ENCODE data around the gene ARHGAP8.
"Not testable (repeated sequence)": the region's sequence is repeated elsewhere in the genome, so short reads cannot be mapped to it uniquely, and the experiment has no call there.

ARHGAP8 gene

DNA sequence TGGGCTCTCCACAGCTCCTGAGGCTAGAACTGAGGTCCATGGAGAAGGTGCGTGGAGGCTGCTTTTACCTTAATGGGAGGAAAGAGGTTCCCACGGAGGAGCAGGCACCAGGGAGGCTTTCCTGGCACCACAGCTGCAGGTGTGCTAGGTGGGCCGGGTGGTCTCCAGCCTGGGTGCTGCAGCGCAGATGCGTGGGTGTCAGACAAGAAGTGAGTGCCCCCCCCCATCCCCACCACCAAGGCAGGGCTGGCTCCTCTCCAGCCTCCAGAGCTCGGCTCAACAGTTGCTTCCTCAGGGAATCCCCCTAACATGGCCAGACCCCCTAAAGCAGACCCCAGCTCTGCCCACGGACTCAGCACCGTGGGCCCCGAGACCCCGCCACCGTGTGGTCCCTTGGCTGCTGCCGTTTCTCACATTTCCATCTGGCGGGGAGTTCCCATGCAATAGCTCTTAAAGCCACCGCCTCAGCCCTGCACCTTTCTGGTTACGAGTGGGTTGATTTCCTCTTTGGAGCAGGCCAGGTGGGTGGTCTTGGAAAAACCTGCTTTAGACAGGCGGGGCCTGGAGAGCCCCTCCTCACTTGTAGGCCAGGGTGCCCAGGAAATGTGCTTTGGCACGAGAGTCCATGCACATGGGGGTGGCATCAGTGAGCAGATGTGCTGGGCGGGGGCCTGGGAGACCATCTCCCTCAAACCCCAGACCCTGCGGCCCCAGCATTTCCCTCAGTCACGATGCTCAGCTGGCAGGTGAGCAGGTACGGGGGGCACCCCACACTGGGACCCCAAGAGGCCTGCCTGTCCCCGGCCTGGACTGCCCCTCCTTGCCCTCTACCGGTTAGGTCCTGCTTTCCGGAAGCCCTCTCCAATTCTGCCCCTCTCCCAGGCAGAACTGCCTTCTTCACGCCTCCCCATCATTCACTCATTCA, 93.7 kb downstream of the ARHGAP8 start:
- H3K4me1 ChIP-seq (ENCODE audit: insufficient read depth, low read length), result no peaks in the 10 kb centered on the region
- H3K4me3 ChIP-seq (ENCODE audit: low read length), result no peak overlapping the region
- peaks cover 7% of the 10 kb centered on the region for H3K27me3 ChIP-seq (ENCODE audit: insufficient read depth, low read length)
- no peaks in the 10 kb centered on the region for H3K36me3 ChIP-seq (ENCODE audit: insufficient read depth, low read length)
- no peaks in the 10 kb centered on the region for H3K9me3 ChIP-seq (ENCODE audit: low read length)
- H2AFZ ChIP-seq (ENCODE audit: low read depth, low read length), result no peak overlapping the region

DNA sequence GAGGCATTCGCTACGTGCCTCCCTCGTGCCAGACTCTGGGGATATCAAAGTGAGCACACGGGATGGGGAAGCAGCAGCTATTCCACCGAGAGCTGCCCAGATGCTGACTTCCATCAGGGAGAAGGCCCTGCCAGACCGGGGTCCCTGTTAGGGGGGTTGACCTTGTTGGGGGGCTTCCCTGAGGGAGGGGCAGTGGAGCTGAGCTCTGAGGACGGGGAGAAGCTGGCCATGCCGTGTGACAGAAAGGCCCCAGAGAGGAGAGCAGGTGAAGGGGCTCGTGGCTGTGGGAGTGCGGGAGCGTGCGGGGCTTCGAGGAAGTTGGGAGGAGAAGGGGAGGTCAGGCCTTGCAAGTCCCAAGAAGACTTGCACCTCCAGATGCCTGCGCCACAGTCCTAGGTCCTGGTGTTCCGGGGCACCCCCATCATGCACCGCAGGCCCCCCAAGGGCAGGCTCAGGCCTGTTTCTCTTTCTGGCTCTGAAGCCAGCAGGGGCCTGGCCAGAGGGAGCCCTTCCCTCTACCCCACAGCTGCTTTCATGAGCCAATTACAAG, 94.4 kb downstream of the ARHGAP8 start:
- H3K4me1 ChIP-seq (ENCODE audit: insufficient read depth, low read length), result no peaks in the 10 kb centered on the region
- H3K4me3 ChIP-seq (ENCODE audit: low read length), result no peak overlapping the region
- no peaks in the 10 kb centered on the region for H3K9me3 ChIP-seq (ENCODE audit: low read length)
- H2AFZ ChIP-seq (ENCODE audit: low read depth, low read length), result no peak overlapping the region
- no peaks in the 10 kb centered on the region for H3K27me3 ChIP-seq (ENCODE audit: insufficient read depth, low read length)
- H3K36me3 ChIP-seq (ENCODE audit: insufficient read depth, low read length), result no peaks in the 10 kb centered on the region

DNA sequence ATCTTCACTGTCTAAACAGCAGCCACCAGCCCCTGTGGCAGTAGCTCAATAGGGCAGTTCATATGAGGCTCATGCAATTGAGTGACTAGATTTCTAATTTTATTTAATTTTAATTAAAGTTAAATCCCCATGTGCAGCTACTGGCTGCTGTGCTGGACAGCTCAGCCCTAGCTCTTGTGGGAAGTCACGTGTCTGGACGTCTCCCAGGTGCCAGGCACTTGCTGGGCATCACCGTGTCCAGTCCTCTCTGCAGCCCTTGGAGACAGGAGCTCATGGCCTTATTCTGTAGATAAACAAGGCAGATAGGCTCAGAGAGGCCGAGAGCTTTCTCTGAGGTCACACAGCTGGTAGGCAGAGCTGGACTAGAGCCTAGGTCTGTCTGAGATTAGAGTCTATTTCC, 95.0 kb downstream of the ARHGAP8 start:
- H3K4me3 ChIP-seq (ENCODE audit: low read length), result no peak overlapping the region
- H2AFZ ChIP-seq (ENCODE audit: low read depth, low read length), result no peak overlapping the region
- H3K9me3 ChIP-seq (ENCODE audit: low read length), result no peaks in the 10 kb centered on the region
- H3K4me1 ChIP-seq (ENCODE audit: insufficient read depth, low read length), result no peaks in the 10 kb centered on the region
- H3K36me3 ChIP-seq (ENCODE audit: insufficient read depth, low read length), result no peaks in the 10 kb centered on the region
- no peaks in the 10 kb centered on the region for H3K27me3 ChIP-seq (ENCODE audit: insufficient read depth, low read length)

GRCh38 chr22:44847892-44848291, 95.5 kb downstream of the ARHGAP8 start:
- Histone ChIP-seq H3K4me1 (ENCODE audit: insufficient read depth, low read length) (no peaks in the 10 kb centered on the region), H3K9me3 (ENCODE audit: low read length) (no peaks in the 10 kb centered on the region), H3K36me3 (ENCODE audit: insufficient read depth, low read length) (no peaks in the 10 kb centered on the region), H3K4me3 (ENCODE audit: low read length) (no peak overlapping the region), H2AFZ (ENCODE audit: low read depth, low read length) (no peak overlapping the region), H3K27me3 (ENCODE audit: insufficient read depth, low read length) (no peaks in the 10 kb centered on the region)

DNA sequence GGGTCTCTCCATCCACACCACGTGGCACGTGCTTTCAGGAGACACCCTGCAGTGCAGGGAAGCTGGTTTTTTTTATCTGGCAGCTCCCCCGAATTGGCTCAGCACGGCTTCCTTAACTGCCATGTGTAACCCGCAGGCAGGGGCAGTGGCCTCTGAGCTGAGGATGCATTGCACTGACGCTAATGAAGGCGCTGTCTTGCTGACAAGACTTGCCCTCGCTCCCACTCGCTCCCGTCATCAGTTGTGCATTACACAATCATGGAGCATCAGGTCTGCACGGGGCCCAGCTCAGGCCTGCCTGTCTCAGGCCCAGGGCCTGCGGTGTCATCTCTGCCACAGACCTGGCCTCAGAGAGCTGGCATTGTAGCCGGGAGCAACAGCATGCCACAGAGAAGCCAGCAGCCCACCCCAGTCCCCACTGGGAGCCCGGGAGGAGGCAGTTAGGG, 95.9 kb downstream of the ARHGAP8 start:
- no peaks in the 10 kb centered on the region for H3K4me1 ChIP-seq (ENCODE audit: insufficient read depth, low read length)
- H3K27me3 ChIP-seq (ENCODE audit: insufficient read depth, low read length), result no peaks in the 10 kb centered on the region
- H3K9me3 ChIP-seq (ENCODE audit: low read length), result no peaks in the 10 kb centered on the region
- no peaks in the 10 kb centered on the region for H3K36me3 ChIP-seq (ENCODE audit: insufficient read depth, low read length)
- no peak overlapping the region for H2AFZ ChIP-seq (ENCODE audit: low read depth, low read length)
- no peak overlapping the region for H3K4me3 ChIP-seq (ENCODE audit: low read length)

GRCh38 chr22:44848791-44849420, 96.5 kb downstream of the ARHGAP8 start:
- Histone ChIP-seq H3K4me1 (ENCODE audit: insufficient read depth, low read length) (no peaks in the 10 kb centered on the region), H2AFZ (ENCODE audit: low read depth, low read length) (no peak overlapping the region), H3K4me3 (ENCODE audit: low read length) (no peak overlapping the region), H3K36me3 (ENCODE audit: insufficient read depth, low read length) (no peaks in the 10 kb centered on the region), H3K27me3 (ENCODE audit: insufficient read depth, low read length) (no peaks in the 10 kb centered on the region), H3K9me3 (ENCODE audit: low read length) (no peaks in the 10 kb centered on the region)

DNA sequence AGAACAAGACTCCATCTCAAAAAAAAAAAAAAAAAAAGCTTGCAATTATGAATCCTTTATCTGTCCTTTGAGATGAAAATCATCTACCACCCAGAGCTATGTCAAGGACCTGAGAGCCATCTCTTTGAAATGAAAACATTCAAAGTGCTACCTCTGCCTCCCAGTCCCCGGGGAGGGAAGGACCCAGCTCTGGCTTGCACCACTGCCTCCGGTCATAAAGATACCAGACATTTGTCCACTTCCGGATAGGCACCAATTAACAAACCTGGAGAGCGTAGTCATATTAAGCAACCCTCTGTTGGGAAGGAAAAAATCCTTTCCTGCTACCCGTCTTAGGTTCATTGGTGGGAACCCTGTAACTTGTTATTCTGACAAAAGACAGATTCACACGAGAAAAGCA, 98.6 kb downstream of the ARHGAP8 start:
- no peaks in the 10 kb centered on the region for H3K36me3 ChIP-seq (ENCODE audit: insufficient read depth, low read length)
- H3K9me3 ChIP-seq (ENCODE audit: low read length), result peaks cover 1% of the 10 kb centered on the region
- H3K27me3 ChIP-seq (ENCODE audit: insufficient read depth, low read length), result no peaks in the 10 kb centered on the region
- no peaks in the 10 kb centered on the region for H3K4me1 ChIP-seq (ENCODE audit: insufficient read depth, low read length)
- no peak overlapping the region for H2AFZ ChIP-seq (ENCODE audit: low read depth, low read length)
- H3K4me3 ChIP-seq (ENCODE audit: low read length), result no peak overlapping the region

DNA sequence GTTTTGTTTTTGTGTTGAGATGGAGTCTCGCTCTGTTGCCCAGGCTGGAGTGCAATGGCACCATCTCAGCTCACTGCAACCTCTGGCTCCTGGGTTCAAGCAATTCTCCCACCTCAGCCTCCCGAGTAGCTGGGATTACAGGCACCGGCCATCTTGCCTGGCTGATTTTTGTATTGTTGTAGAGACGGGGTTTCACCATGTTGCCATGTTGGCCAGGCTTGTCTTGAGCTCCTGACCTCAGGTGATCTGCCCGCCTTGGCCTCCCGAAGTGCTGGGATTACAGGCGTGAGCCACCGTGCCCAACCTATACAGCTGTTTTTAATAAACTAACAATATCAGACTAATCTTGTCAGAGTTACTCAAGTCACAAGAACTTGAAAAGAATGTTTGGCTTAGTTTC, 102.3 kb downstream of the ARHGAP8 start:
- not testable (repeated sequence) for H3K9me3 ChIP-seq (ENCODE audit: low read length); H3K4me1 ChIP-seq (ENCODE audit: insufficient read depth, low read length); H3K36me3 ChIP-seq (ENCODE audit: insufficient read depth, low read length); H3K27me3 ChIP-seq (ENCODE audit: insufficient read depth, low read length); H3K4me3 ChIP-seq (ENCODE audit: low read length); H2AFZ ChIP-seq (ENCODE audit: low read depth, low read length)

DNA sequence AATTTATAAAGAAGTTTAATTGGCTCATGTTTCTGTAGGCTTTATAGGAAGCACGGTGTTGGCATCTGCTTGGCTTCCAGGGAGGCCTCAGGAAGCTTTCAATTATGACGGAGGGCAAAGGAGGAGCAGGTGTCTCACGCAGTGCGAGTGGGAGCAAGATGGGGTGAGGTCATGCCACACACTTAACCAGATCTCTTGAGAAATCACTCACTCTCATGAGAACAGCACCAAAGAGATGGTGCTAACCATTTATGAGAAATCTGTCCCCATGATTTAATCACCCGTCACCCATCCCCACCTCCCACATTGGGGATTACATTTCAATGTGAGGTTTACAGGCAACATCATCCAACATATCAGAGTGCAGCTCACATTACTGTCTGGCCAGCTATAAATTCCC, 103.5 kb downstream of the ARHGAP8 start:
- Histone ChIP-seq H3K9me3 (ENCODE audit: low read length) (peaks cover 1% of the 10 kb centered on the region), H2AFZ (ENCODE audit: low read depth, low read length) (no peak overlapping the region), H3K27me3 (ENCODE audit: insufficient read depth, low read length) (no peaks in the 10 kb centered on the region), H3K4me1 (ENCODE audit: insufficient read depth, low read length) (no peaks in the 10 kb centered on the region), H3K4me3 (ENCODE audit: low read length) (no peak overlapping the region), H3K36me3 (ENCODE audit: insufficient read depth, low read length) (no peaks in the 10 kb centered on the region)

GRCh38 chr22:44858819-44859218, 106.4 kb downstream of the ARHGAP8 start:
- H3K9me3 ChIP-seq (ENCODE audit: low read length); H3K27me3 ChIP-seq (ENCODE audit: insufficient read depth, low read length); H2AFZ ChIP-seq (ENCODE audit: low read depth, low read length); H3K4me1 ChIP-seq (ENCODE audit: insufficient read depth, low read length); H3K36me3 ChIP-seq (ENCODE audit: insufficient read depth, low read length); H3K4me3 ChIP-seq (ENCODE audit: low read length): not testable (repeated sequence)

- Histone ChIP-seq H2AFZ (ENCODE audit: low read depth, low read length) (no peak overlapping the region), H3K36me3 (ENCODE audit: insufficient read depth, low read length) (peaks cover 7% of the 10 kb centered on the region), H3K4me1 (ENCODE audit: insufficient read depth, low read length) (no peaks in the 10 kb centered on the region), H3K4me3 (ENCODE audit: low read length) (no peak overlapping the region), H3K9me3 (ENCODE audit: low read length) (peaks cover 1% of the 10 kb centered on the region), H3K27me3 (ENCODE audit: insufficient read depth, low read length) (no peaks in the 10 kb centered on the region)
These were observed 107.3 kb downstream of the ARHGAP8 start for GRCh38 chr22:44859641-44860040.

GRCh38 chr22:44860311-44860710, 107.9 kb downstream of the ARHGAP8 start:
- Histone ChIP-seq H2AFZ (ENCODE audit: low read depth, low read length) (no peak overlapping the region), H3K4me3 (ENCODE audit: low read length) (no peak overlapping the region), H3K4me1 (ENCODE audit: insufficient read depth, low read length) (no peaks in the 10 kb centered on the region), H3K9me3 (ENCODE audit: low read length) (peaks cover 1% of the 10 kb centered on the region), H3K36me3 (ENCODE audit: insufficient read depth, low read length) (peaks cover 7% of the 10 kb centered on the region), H3K27me3 (ENCODE audit: insufficient read depth, low read length) (no peaks in the 10 kb centered on the region)

DNA sequence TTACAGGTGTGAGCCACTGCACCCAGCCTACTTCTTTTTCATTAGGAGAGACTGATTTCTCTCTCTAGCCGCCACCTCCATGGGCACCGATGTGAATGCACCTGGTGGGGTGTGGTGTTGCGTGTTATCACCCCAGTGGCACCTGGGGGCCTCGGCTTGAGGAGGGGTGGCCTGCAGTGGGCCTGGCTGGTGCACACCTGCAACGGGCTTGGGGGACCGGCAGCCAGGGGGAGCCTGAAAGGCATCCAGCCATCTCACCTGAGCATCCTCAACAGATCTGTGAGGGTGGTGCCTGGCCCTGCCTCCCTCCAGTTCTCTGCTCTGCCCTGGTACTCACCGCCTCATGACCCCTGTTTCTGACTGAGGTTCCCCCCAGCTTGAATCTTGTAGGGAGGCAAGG, 108.9 kb downstream of the ARHGAP8 start:
- no peaks in the 10 kb centered on the region for H3K9me3 ChIP-seq (ENCODE audit: low read length)
- H2AFZ ChIP-seq (ENCODE audit: low read depth, low read length), result no peak overlapping the region
- H3K4me1 ChIP-seq (ENCODE audit: insufficient read depth, low read length), result no peaks in the 10 kb centered on the region
- H3K4me3 ChIP-seq (ENCODE audit: low read length), result no peak overlapping the region
- H3K36me3 ChIP-seq (ENCODE audit: insufficient read depth, low read length), result peaks cover 12% of the 10 kb centered on the region
- H3K27me3 ChIP-seq (ENCODE audit: insufficient read depth, low read length), result no peaks in the 10 kb centered on the region
